Parathyroid adenoma (tissue), 2 donors: ENCODE measurements around the gene PNMT.

Source experiments
- H2AFZ ChIP-seq: fragments of 300-600 bp; sonication (generic); one replicate; pipeline ENCODE4 v1.7.0; 2017; ENCODE audit warnings: antibody characterized with exemption, mild to moderate bottlenecking
- H3K27ac ChIP-seq: fragments of 300-600 bp; sonication (generic); one replicate; pipeline ENCODE4 v1.7.0; 2017
- H3K27me3 ChIP-seq: fragments of 300-600 bp; sonication (generic); one replicate; pipeline ENCODE4 v1.7.0; 2017; ENCODE audit warnings: low read length; ENCODE audit not compliant: control insufficient read depth, insufficient read depth
- H3K36me3 ChIP-seq: fragments of 300-600 bp; sonication (generic); one replicate; pipeline ENCODE4 v1.7.0; 2017; ENCODE audit warnings: low read length; ENCODE audit not compliant: control insufficient read depth, insufficient read depth
- H3K4me1 ChIP-seq: fragments of 300-600 bp; sonication (generic); one replicate; pipeline ENCODE4 v1.7.0; 2017; ENCODE audit warnings: control low read depth
- H3K4me2 ChIP-seq: fragments of 300-600 bp; sonication (generic); one replicate; pipeline ENCODE4 v1.7.0; 2017; ENCODE audit warnings: low read length
- H3K4me3 ChIP-seq: fragments of 300-600 bp; sonication (generic); one replicate; pipeline ENCODE4 v1.7.0; 2017; ENCODE audit warnings: low read depth, low read length
- H3K79me2 ChIP-seq: fragments of 300-600 bp; sonication (generic); one replicate; pipeline ENCODE4 v1.7.0; 2017; ENCODE audit warnings: control low read depth
- H3K9ac ChIP-seq: fragments of 300-600 bp; sonication (generic); one replicate; pipeline ENCODE4 v1.7.0; 2017; ENCODE audit warnings: mild to moderate bottlenecking
- H3K9me3 ChIP-seq: fragments of 300-600 bp; sonication (generic); one replicate; pipeline ENCODE4 v1.7.0; 2017; ENCODE audit warnings: low read length; ENCODE audit not compliant: control insufficient read depth
- CTCF ChIP-seq: fragments of 300-600 bp; sonication (generic); IDR thresholded peaks from one replicate; pipeline ENCODE4 v1.7.0; 2017; ENCODE audit warnings: antibody characterized with exemption, mild to moderate bottlenecking
- donor health status: primary hyperparathyroidism.

The PNMT gene

GRCh38 chr17:39638317-39638716 is 29.9 kb upstream of the PNMT start:
- peak overlapping the region; percentile 98 for H3K4me3 ChIP-seq

GRCh38 chr17:39639043-39639442 is 29.2 kb upstream of the PNMT start:
- H3K4me1 ChIP-seq, result peaks cover 20% of the 10 kb centered on the region
- no peak overlapping the region for H3K27ac ChIP-seq

More at GRCh38 chr17:39638317-39638716, 29.9 kb upstream of the PNMT start:
- Histone ChIP-seq H3K27me3 (no peaks in the 10 kb centered on the region), H3K36me3 (no peaks in the 10 kb centered on the region), H3K4me1 (peaks cover 20% of the 10 kb centered on the region), H3K9ac (no peak overlapping the region), H3K79me2 (peaks cover 77% of the 10 kb centered on the region), H3K4me2 (peak overlapping the region; percentile 92), H3K27ac (no peak overlapping the region), H2AFZ (no peak overlapping the region), H3K9me3 (no peaks in the 10 kb centered on the region)
- TF ChIP-seq CTCF, result no peak

GRCh38 chr17:39639566-39640458 is 28.4 kb upstream of the PNMT start:
- no peak for TF ChIP-seq CTCF
- Histone ChIP-seq H3K27me3 (no peaks in the 10 kb centered on the region), H2AFZ (no peak overlapping the region), H3K9me3 (no peaks in the 10 kb centered on the region), H3K9ac (no peak overlapping the region), H3K27ac (no peak overlapping the region), H3K36me3 (no peaks in the 10 kb centered on the region), H3K79me2 (peaks cover 79% of the 10 kb centered on the region), H3K4me3 (no peak overlapping the region), H3K4me1 (peaks cover 20% of the 10 kb centered on the region), H3K4me2 (no peak overlapping the region)

More at GRCh38 chr17:39639043-39639442, 29.2 kb upstream of the PNMT start:
- no peak overlapping the region for H3K4me3 ChIP-seq
- no peaks in the 10 kb centered on the region for H3K36me3 ChIP-seq
- no peaks in the 10 kb centered on the region for H3K9me3 ChIP-seq
- no peak overlapping the region for H3K9ac ChIP-seq
- TF ChIP-seq CTCF, result no peak
- no peaks in the 10 kb centered on the region for H3K27me3 ChIP-seq
- no peak overlapping the region for H3K4me2 ChIP-seq
- H3K79me2 ChIP-seq, result peaks cover 82% of the 10 kb centered on the region
- no peak overlapping the region for H2AFZ ChIP-seq

GRCh38 chr17:39640591-39641031 is 27.6 kb upstream of the PNMT start:
- Histone ChIP-seq H3K79me2 (peaks cover 77% of the 10 kb centered on the region), H3K36me3 (no peaks in the 10 kb centered on the region), H3K4me1 (peaks cover 20% of the 10 kb centered on the region), H3K27ac (no peak overlapping the region), H3K4me2 (no peak overlapping the region), H3K9me3 (no peaks in the 10 kb centered on the region), H3K27me3 (no peaks in the 10 kb centered on the region), H3K4me3 (no peak overlapping the region), H3K9ac (no peak overlapping the region), H2AFZ (no peak overlapping the region)
- no peak for TF ChIP-seq CTCF

GRCh38 chr17:39641097-39641496 is 27.2 kb upstream of the PNMT start:
- no peak overlapping the region for H3K9ac ChIP-seq
- no peaks in the 10 kb centered on the region for H3K27me3 ChIP-seq
- TF ChIP-seq CTCF, result no peak
- H3K9me3 ChIP-seq, result no peaks in the 10 kb centered on the region
- no peak overlapping the region for H3K4me3 ChIP-seq
- H3K36me3 ChIP-seq, result no peaks in the 10 kb centered on the region
- peaks cover 18% of the 10 kb centered on the region for H3K4me1 ChIP-seq
- H2AFZ ChIP-seq, result no peak overlapping the region
- no peak overlapping the region for H3K27ac ChIP-seq
- no peak overlapping the region for H3K4me2 ChIP-seq
- peaks cover 72% of the 10 kb centered on the region for H3K79me2 ChIP-seq
